Uterus (tissue), 4 donors: ENCODE measurements around the gene USP20. TPM values are rescaled to one million over a fixed set of nuclear protein-coding genes. Genes with fewer than 3 reads are reported as not detected.

Source experiments
- DNase-seq, 2 donors: peaks; one replicate each; pipeline ENCODE4 v3.0.0-alpha.2; 2019 to 2020
- H3K27ac ChIP-seq, 2 donors: fragments of 200-600 bp; sonication (generic); 1 replicate in 1 of 2; 2 replicates in 1 of 2; pipeline ENCODE4 v1.5.1; 2016 to 2018
- H3K27me3 ChIP-seq, 2 donors: fragments of 200-600 bp; sonication (generic); one replicate each; pipeline ENCODE4 v1.5.1; 2018 to 2019; ENCODE audit warnings: control low read depth in 1 of 2
- H3K36me3 ChIP-seq, 2 donors: fragments of 200-600 bp; sonication (generic); one replicate each; pipeline ENCODE4 v1.5.1; 2019; ENCODE audit warnings: control low read depth in 1 of 2
- H3K4me1 ChIP-seq, 2 donors: fragments of 200-600 bp; sonication (generic); one replicate each; pipeline ENCODE4 v1.5.1; 2018 to 2019; ENCODE audit warnings: control low read depth in 1 of 2
- H3K4me3 ChIP-seq, 2 donors: fragments of 200-600 bp; sonication (generic); 1 replicate in 1 of 2; 2 replicates in 1 of 2; pipeline ENCODE4 v1.5.1; 2018 to 2019; ENCODE audit warnings: mild to moderate bottlenecking in 1 of 2
- H3K9me3 ChIP-seq, 2 donors: fragments of 200-600 bp; sonication (generic); one replicate each; pipeline ENCODE4 v1.5.1; 2019; ENCODE audit warnings: control low read depth in 1 of 2
- POLR2A ChIP-seq, 2 donors: fragments of 450-650 bp; IDR thresholded peaks; one replicate each; pipeline ENCODE4 v1.6.1; 2016; ENCODE audit warnings: antibody characterized with exemption in 2 of 2, mild to moderate bottlenecking in 1 of 2, moderate library complexity in 1 of 2
- intact Hi-C: fragments of 100-400 bp; cut with DNase I; formaldehyde crosslinking; loops from one replicate; pipeline ENCODE4 v1.15.1; 2023; ENCODE audit warnings: low total_unique reads
- total RNA-seq, 4 donors: library from RNA; depleted of rRNA in 3 of 4; stranded (reverse); fragments of >200 nt in 3 of 4; gene quantifications; one replicate each; pipeline versions ENCODE4 v1.1.0 to v1.2.4, GENCODE V29; 2014 to 2023
- TF ChIP-seq, protein P1 (sequence below), 4 experiments: fragments of 200-600 bp in 2 of 4; fragments of 450-650 bp in 2 of 4; sonication (generic) in 2 of 4; IDR thresholded peaks; one replicate each; pipeline ENCODE4 v1.5.1; 2016 to 2019; ENCODE audit warnings: antibody characterized with exemption in 4 of 4, mild to moderate bottlenecking in 2 of 4, moderate library complexity in 1 of 4
- donor health status: DM: yes; HTN: yes; CAD: no.

USP20 gene
- total RNA-seq, 4 donors from 2014 or later = 5.6 to 46.7 (median 11.1) TPM

DNA sequence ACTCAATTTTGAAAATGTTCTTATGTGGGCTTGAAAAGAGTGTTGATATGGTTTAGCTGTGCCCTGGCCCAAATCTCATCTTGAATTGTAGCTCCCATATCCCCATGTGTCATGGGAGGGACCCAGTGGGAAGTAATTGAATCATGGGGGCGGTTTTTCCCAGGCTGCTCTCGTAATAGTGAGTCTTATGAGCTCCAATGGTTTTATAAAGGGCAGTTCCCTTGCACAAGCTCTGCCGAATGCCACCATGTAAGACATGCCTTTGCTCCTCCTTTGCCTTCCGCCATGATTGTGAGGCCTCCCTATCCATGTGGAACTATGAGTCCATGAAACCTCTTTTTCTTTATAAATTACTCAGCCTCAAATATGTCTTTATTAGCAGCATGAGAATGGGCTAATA, 71.0 kb downstream of the USP20 start:
- no peak for DNase-seq
- intact Hi-C loops = no loop called here
- Histone ChIP-seq H3K36me3 (no peaks in the 10 kb centered on the region), H3K4me3 (no peak overlapping the region), H3K27me3 (no peaks in the 10 kb centered on the region), H3K9me3 (no peaks in the 10 kb centered on the region), H3K27ac (no peak overlapping the region), H3K4me1 (no peaks in the 10 kb centered on the region)
- TF ChIP-seq POLR2A (IDR thresholded peaks at IDR 0.05) = no peak
- TF ChIP-seq, protein P1, sequence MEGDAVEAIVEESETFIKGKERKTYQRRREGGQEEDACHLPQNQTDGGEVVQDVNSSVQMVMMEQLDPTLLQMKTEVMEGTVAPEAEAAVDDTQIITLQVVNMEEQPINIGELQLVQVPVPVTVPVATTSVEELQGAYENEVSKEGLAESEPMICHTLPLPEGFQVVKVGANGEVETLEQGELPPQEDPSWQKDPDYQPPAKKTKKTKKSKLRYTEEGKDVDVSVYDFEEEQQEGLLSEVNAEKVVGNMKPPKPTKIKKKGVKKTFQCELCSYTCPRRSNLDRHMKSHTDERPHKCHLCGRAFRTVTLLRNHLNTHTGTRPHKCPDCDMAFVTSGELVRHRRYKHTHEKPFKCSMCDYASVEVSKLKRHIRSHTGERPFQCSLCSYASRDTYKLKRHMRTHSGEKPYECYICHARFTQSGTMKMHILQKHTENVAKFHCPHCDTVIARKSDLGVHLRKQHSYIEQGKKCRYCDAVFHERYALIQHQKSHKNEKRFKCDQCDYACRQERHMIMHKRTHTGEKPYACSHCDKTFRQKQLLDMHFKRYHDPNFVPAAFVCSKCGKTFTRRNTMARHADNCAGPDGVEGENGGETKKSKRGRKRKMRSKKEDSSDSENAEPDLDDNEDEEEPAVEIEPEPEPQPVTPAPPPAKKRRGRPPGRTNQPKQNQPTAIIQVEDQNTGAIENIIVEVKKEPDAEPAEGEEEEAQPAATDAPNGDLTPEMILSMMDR (IDR thresholded peaks at IDR 0.05) = no peak

DNA sequence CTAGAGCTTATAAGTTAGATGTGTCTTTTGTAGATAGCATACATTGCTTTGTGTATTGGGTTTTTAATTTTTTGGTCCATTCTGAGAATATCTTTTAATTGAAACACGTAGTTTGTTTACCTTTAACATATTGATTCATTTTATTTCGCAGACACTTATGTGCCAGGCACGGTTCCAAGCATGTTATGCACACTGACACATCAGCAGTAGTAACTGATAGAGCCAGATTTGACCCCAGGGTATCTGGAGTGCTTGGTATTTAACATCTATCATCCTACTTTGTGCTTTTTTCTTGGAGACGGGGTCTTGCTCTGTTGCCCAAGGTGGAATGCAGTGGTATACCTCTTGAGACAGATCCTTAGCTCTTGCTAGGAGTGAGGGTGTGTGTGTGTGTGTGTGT, 71.9 kb downstream of the USP20 start:
- Histone ChIP-seq H3K4me1 (no peaks in the 10 kb centered on the region), H3K27ac (no peak overlapping the region), H3K4me3 (no peak overlapping the region), H3K9me3 (no peaks in the 10 kb centered on the region), H3K36me3 (no peaks in the 10 kb centered on the region), H3K27me3 (no peaks in the 10 kb centered on the region)
- no peak for TF ChIP-seq POLR2A (IDR thresholded peaks at IDR 0.05)
- TF ChIP-seq, protein P1 (IDR thresholded peaks at IDR 0.05) = no peak
- intact Hi-C loops = no loop called here
- no peak for DNase-seq

DNA sequence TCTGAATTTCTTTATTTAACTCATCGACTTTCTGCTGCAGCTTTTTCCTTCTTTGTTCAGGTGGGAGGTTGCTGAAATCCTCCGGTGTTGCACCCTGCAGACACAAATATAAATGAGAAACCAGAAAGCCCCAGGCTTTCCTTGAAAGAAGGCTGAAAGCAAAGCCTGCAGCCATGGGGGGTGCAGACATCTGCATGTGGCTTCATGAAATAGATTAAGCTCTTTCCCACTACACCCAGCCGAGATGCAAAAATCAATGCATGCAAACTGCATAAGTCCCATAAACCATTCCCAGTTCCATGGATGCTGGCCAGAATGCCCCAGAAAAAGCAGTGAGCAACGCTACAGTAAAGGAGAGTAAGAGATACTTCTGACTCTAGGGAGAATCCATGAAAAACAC, 73.6 kb downstream of the USP20 start:
- no peaks in the 10 kb centered on the region for H3K9me3 ChIP-seq
- no peaks in the 10 kb centered on the region for H3K4me1 ChIP-seq
- H3K4me3 ChIP-seq = no peak overlapping the region
- intact Hi-C loops = no loop called here
- H3K36me3 ChIP-seq = no peaks in the 10 kb centered on the region
- TF ChIP-seq, protein P1 (IDR thresholded peaks at IDR 0.05) = no peak
- TF ChIP-seq POLR2A (IDR thresholded peaks at IDR 0.05) = no peak
- no peak for DNase-seq
- no peaks in the 10 kb centered on the region for H3K27me3 ChIP-seq
- no peak overlapping the region for H3K27ac ChIP-seq

DNA sequence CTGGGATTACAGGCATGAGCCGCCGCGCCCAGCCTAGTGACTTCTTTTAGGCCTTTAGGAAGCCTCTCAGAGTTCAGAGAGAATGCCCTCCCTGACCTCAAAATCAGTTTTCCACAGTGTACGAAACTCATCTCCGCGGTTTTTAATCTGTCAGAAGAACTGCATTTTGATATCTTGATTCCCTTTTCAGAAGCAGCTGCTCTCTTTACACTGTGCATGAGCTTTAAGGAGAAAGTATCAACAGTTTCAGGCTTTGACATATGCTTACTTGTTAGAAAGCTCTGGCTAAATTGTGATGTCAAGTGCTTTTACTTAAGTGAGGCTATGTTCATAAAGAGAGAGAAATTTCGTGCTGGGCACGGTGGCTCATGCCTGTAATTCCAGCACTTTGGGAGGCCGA, 74.6 kb downstream of the USP20 start:
- Histone ChIP-seq H3K36me3 (no peaks in the 10 kb centered on the region), H3K9me3 (no peaks in the 10 kb centered on the region)
- no peak for DNase-seq

DNA sequence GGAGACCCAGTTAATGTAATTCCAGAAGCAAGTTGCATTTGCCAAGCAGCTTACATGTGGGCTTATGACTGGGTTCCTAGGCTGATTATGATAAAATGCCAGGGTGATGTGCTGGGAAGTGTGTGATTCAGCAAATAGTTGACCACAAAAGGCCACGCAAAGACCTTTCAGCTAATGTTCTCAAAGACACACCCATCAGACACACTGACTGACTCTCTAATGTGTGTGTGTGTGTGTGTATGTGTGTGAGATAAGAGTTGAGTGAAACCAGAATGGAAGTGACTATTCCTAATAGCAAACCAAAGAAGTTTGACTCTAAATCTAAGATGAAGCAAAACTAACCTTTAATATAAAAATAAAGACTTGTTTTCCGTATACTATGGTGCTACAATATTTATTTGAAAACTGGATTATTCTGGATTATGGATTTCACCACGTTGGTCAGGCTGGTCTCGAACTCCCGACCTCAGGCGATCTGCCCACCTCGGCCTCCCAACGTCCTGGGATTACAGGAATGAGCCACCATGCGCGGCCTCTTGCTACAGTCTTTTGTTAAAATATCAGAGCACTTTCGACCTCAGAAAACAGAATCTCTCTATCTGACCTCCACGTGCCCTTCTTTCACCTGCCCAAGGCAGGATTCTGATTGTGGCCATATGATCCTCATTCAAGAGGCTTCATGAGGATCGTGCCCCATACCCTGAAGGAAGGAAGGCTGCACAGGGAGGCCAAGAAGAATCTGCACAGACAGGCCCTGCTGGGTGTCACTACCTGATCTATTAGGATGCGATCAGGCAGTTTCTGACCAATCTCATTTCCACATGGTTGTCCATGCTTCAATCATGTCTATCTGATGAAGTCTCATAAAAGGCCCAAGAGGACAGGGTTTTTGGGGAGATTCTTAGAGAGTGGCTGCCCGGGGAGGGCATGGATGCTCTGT, 75.6 kb downstream of the USP20 start:
- DNase-seq = no peak
- Histone ChIP-seq H3K9me3 (no peaks in the 10 kb centered on the region), H3K4me3 (no peak overlapping the region), H3K36me3 (no peaks in the 10 kb centered on the region), H3K4me1 (no peaks in the 10 kb centered on the region), H3K27me3 (no peaks in the 10 kb centered on the region), H3K27ac (no peak overlapping the region)
- intact Hi-C loops = no loop called here
- TF ChIP-seq, protein P1 (IDR thresholded peaks at IDR 0.05) = no peak
- no peak for TF ChIP-seq POLR2A (IDR thresholded peaks at IDR 0.05)

More for the DNA sequence above, 74.6 kb downstream of the USP20 start:
- Histone ChIP-seq H3K4me1 (no peaks in the 10 kb centered on the region), H3K27me3 (no peaks in the 10 kb centered on the region), H3K27ac (no peak overlapping the region), H3K4me3 (no peak overlapping the region)
- intact Hi-C loops = no loop called here
- no peak for TF ChIP-seq POLR2A (IDR thresholded peaks at IDR 0.05)
- TF ChIP-seq, protein P1 (IDR thresholded peaks at IDR 0.05) = no peak
